Measurements from ENCODE around the gene RHOU.

The RHOU gene

DNA sequence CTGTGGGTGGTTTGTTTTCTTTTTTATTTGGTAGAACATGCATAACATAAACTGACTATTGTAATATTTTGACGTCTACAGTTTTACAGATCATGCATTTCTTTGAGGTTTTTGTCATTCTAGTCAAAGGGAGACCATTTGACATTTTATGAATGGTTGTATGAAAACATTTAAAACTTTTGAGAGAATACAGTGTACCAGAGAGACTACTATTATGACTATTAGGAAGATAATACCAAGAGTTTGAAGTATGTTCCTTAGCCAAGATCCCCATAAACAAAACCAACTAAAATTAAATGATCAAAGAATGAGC is 37.3 kb upstream of the RHOU start:
- Histone ChIP-seq H3K27me3 (ENCODE audit: low read depth, low read length) (no peaks in the 10 kb centered on the region), H3K4me2 (ENCODE audit: low read length) (no peak overlapping the region), H3K4me1 (ENCODE audit: low read length) (peaks cover 8% of the 10 kb centered on the region), H4K20me1 (ENCODE audit: insufficient read depth, low read length) (no peaks in the 10 kb centered on the region), H3K9me3 (ENCODE audit: insufficient read depth, low read length) (no peaks in the 10 kb centered on the region), H3K79me2 (ENCODE audit: low read length) (no peaks in the 10 kb centered on the region), H3K36me3 (replicated peaks; ENCODE audit: low read depth, low read length) (no peaks in the 10 kb centered on the region), H2AFZ (ENCODE audit: low read depth, low read length) (no peak overlapping the region), H3K4me3 (ENCODE audit: low read length) (no peak overlapping the region), H3K27ac (ENCODE audit: low read length) (no peak overlapping the region), H3K9ac (ENCODE audit: low read length) (no peak overlapping the region)
- no peak for TF ChIP-seq EZH2phosphoT487 (IDR thresholded peaks at IDR 0.05; ENCODE audit: low read depth)
- TF ChIP-seq CTCF (IDR thresholded peaks at IDR 0.05; ENCODE audit: low read depth, low read length), result no peak

DNA sequence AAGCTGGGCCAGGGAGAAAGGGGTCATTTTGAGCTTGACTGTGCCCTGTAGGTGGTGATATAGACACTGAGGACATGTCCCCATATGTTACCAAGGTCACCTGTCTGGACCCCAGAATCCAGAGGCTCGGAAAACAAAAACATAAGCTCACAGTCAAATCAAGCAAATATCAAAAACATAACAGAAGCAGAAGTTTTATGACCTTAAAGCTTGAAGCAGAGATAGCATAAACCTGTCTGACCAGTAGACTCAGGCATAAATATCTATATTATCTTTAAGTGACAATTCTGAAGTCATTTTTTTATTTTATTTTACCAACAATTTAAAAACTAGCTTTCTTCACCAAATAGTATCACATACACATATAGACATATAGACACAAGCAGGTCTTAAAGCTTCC is 32.8 kb upstream of the RHOU start:
- no peak overlapping the region for H3K4me2 ChIP-seq (ENCODE audit: low read length)
- TF ChIP-seq EZH2phosphoT487 (IDR thresholded peaks at IDR 0.05; ENCODE audit: low read depth), result no peak
- 0 out of 2 replicates have a peak, but pooled peaks have one; percentile 13 for TF ChIP-seq CTCF (IDR thresholded peaks at IDR 0.05; ENCODE audit: low read depth, low read length)
- H2AFZ ChIP-seq (ENCODE audit: low read depth, low read length), result no peak overlapping the region

DNA sequence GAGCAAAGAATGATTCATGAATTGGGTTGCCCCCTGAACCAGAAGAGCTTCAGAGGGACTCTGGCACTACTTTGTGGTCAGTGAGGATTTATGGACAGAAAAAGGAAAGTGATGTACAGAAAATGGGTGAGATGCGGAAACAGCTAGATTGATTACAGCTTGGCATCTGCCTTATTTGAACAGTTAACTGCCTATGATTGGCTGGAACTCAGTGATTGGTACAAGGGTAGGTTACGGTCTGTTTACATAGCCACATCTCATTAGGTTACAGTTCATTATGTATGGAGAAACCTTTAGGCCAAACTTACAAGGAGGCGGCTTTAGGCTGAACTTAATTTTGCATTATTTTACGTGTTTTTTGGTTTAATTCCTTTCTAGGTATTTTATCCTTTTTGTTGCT is 29.0 kb upstream of the RHOU start:
- Histone ChIP-seq H3K4me1 (ENCODE audit: low read length) (no peaks in the 10 kb centered on the region), H3K4me3 (ENCODE audit: low read length) (no peak overlapping the region), H4K20me1 (ENCODE audit: insufficient read depth, low read length) (no peaks in the 10 kb centered on the region), H2AFZ (ENCODE audit: low read depth, low read length) (no peak overlapping the region), H3K4me2 (ENCODE audit: low read length) (no peak overlapping the region), H3K36me3 (replicated peaks; ENCODE audit: low read depth, low read length) (no peaks in the 10 kb centered on the region), H3K9ac (ENCODE audit: low read length) (no peak overlapping the region), H3K27ac (ENCODE audit: low read length) (no peak overlapping the region), H3K79me2 (ENCODE audit: low read length) (no peaks in the 10 kb centered on the region), H3K9me3 (ENCODE audit: insufficient read depth, low read length) (no peaks in the 10 kb centered on the region), H3K27me3 (ENCODE audit: low read depth, low read length) (no peaks in the 10 kb centered on the region)
- no peak for TF ChIP-seq EZH2phosphoT487 (IDR thresholded peaks at IDR 0.05; ENCODE audit: low read depth)
- TF ChIP-seq CTCF (IDR thresholded peaks at IDR 0.05; ENCODE audit: low read depth, low read length), result no peak

More for the DNA sequence above, 32.8 kb upstream of the RHOU start:
- Histone ChIP-seq H4K20me1 (ENCODE audit: insufficient read depth, low read length) (no peaks in the 10 kb centered on the region), H3K27ac (ENCODE audit: low read length) (no peak overlapping the region), H3K4me1 (ENCODE audit: low read length) (no peaks in the 10 kb centered on the region), H3K9ac (ENCODE audit: low read length) (no peak overlapping the region), H3K36me3 (replicated peaks; ENCODE audit: low read depth, low read length) (no peaks in the 10 kb centered on the region), H3K27me3 (ENCODE audit: low read depth, low read length) (no peaks in the 10 kb centered on the region), H3K79me2 (ENCODE audit: low read length) (no peaks in the 10 kb centered on the region), H3K9me3 (ENCODE audit: insufficient read depth, low read length) (no peaks in the 10 kb centered on the region), H3K4me3 (ENCODE audit: low read length) (no peak overlapping the region)

DNA sequence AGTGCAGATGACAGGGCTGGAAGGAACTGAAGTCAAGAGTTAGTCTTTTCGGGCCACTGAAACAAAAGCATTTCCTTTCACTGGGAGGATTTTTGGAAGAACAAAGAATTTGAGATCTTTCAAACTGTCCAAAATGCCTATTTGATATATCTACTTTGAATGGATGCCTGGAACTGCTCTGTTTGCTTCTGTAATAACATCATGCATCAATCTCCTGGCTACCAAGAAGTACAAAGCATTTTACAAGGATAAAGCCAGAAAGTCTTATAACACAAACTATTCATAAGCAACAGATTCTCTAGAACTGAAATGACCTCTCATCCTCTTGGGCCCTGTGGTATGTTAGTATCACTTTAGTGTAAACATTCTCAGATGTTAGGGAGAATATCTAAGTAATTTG is 18.2 kb upstream of the RHOU start:
- Histone ChIP-seq H3K4me1 (ENCODE audit: low read length) (peaks cover 2% of the 10 kb centered on the region; the same call in 1 of the 2 replicates), H3K4me2 (ENCODE audit: low read length) (no peak overlapping the region), H3K9ac (ENCODE audit: low read length) (no peak overlapping the region), H3K4me3 (ENCODE audit: low read length) (no peak overlapping the region), H3K79me2 (ENCODE audit: low read length) (no peaks in the 10 kb centered on the region), H3K27me3 (ENCODE audit: low read depth, low read length) (no peaks in the 10 kb centered on the region), H3K36me3 (replicated peaks; ENCODE audit: low read depth, low read length) (no peaks in the 10 kb centered on the region), H3K9me3 (ENCODE audit: insufficient read depth, low read length) (no peaks in the 10 kb centered on the region), H4K20me1 (ENCODE audit: insufficient read depth, low read length) (no peaks in the 10 kb centered on the region), H2AFZ (ENCODE audit: low read depth, low read length) (no peak overlapping the region), H3K27ac (ENCODE audit: low read length) (no peak overlapping the region)
- TF ChIP-seq EZH2phosphoT487 (IDR thresholded peaks at IDR 0.05; ENCODE audit: low read depth) (no peak), CTCF (IDR thresholded peaks at IDR 0.05; ENCODE audit: low read depth, low read length) (no peak)

Measured in OCI-LY3 (cell line).